ENCODE measurements around the gene CRYBA4. TPM values are rescaled to one million over a fixed set of nuclear protein-coding genes. Genes with fewer than 3 reads are reported as not detected.
A peak's percentile ranks its signal among the peaks of the same experiment; 100 is the strongest.

Gene CRYBA4
- total RNA-seq (not detected), total RNA-seq (0 to 0.09 (median 0) reads per million in 29 experiments)
- total RNA-seq (2013) = not detected

DNA sequence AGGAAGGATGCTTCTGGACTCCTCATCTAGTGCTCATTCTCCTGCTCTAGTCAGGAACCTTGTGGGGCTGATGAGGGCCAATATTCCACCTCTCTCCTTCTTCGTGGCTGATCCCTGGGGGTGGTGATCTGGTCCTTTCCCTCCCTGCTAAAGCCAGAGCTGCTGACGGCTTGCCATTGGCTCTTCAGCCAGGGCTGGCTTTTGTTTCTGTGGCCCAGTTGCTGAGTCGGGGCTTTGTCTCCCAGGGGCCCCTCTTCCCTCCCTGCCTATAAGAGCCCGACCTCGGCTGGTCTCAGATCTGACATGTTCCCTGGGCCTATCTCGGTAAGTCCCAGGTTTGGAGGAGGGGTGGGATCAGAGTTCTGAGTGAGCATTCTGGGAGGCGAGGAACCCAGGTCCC, at the start of gene CRYBA4:
TSS of gene CRYBA4 (plus strand) at position 301 of the 400 bp plus-strand sequence. CDS start 634 bp downstream, outside the sequence.
- ChIA-PET CTCF (no interaction called here), POLR2A (interaction anchor here in 1 of 2 donors (0.5 kb wide), 1 partner anchor 83 kb away, joined by 3 read pairs; no protein-coding TSS in a partner anchor)
- Histone ChIP-seq H3K27ac (ENCODE audit: low read length) (no peak within 1 kb of the TSS), H3K4me3 (ENCODE audit: control insufficient read depth in 1 of 2, extremely low read depth in 1 of 2, low read length in 1 of 2) (no peak within 1 kb of the TSS), H3K4me1 (ENCODE audit: control insufficient read depth in 1 of 2, extremely low read depth in 1 of 2, insufficient read depth in 2 of 2, low read length in 2 of 2) (peaks cover 0 to 9% of the 10 kb centered on the region in 2 experiments), H3K9me3 (no peaks in the 10 kb centered on the region), H3K36me3 (ENCODE audit: control insufficient read depth in 2 of 2, extremely low read depth in 1 of 2, insufficient read depth in 1 of 2, low read length in 1 of 2) (peaks cover 0 to 5% of the 10 kb centered on the region in 2 donors), H3K27me3 (replicated peaks in 1 of 2; ENCODE audit: control insufficient read depth in 2 of 2, extremely low read depth in 1 of 2, insufficient read depth in 2 of 2, low read length in 1 of 2) (peaks cover 0 to 2% of the 10 kb centered on the region in 2 experiments)
- no peak for ATAC-seq (replicated peaks in 1 of 4)
- H3K9me3 Mint-ChIP-seq = peaks cover 0 to 4% (median 0%) of the 10 kb centered on the region in 3 donors
- WGBS (ENCODE audit: insufficient coverage) = no CpG with 5 or more reads among the region's 7 CpGs
- H3K27ac Mint-ChIP-seq = no peak within 1 kb of the TSS
- H3K4me1 Mint-ChIP-seq = peaks cover 0 to 13% (median 6%) of the 10 kb centered on the region in 3 donors
- H3K27me3 Mint-ChIP-seq = no peaks in the 10 kb centered on the region
- no peak for DNase-seq
- no peaks in the 10 kb centered on the region for H3K36me3 Mint-ChIP-seq
- no peak within 1 kb of the TSS for H3K4me3 Mint-ChIP-seq

DNA sequence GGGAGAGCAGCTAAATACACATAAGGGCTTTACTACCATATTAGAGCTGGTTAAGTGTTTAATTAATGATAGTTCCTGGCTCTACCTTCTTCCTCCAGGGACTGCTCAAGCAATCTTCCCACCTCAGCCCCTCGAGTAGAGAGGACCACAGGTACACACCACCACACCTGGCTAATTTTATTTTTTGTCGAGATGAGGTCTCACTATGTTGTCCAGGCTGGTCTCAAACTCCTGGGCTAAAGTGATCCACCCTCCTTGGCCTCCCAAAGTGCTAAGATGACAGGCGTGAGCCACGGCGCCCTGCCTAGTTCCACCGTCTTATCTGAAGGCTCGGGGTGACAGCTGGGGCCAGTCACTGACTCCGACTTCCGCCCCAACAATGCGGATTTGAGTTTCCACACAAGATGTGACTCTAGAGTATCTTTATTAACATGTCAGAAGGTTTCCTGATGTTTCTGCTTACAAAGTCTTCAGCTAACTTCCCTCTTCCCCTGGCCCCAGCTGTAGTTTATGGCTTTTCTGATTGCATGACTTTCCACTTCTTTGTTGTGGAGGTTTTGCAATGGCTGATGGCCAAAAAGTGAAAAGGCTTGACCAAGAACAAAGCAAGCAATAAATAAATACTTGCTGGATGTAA, 48.6 kb upstream of the CRYBA4 start:
- peak in 1 of 4 experiments; percentile 63 for ATAC-seq (replicated peaks in 1 of 4)
- H3K4me3 Mint-ChIP-seq = peak overlapping the region in 1 of 3 donors; percentile 56

GRCh38 chr22:26574001-26574723, 47.6 kb upstream of the CRYBA4 start:
- H3K4me1 ChIP-seq (ENCODE audit: control insufficient read depth in 1 of 2, extremely low read depth in 1 of 2, insufficient read depth in 2 of 2, low read length in 2 of 2) = peaks cover 11 to 70% of the 10 kb centered on the region in 2 experiments
- no peak overlapping the region for H3K27ac ChIP-seq (ENCODE audit: low read length)
- H3K27me3 ChIP-seq (replicated peaks in 1 of 2; ENCODE audit: control insufficient read depth in 2 of 2, extremely low read depth in 1 of 2, insufficient read depth in 2 of 2, low read length in 1 of 2) = no peaks in the 10 kb centered on the region
- POLR2A ChIA-PET = no interaction called here
- H3K9me3 ChIP-seq = no peaks in the 10 kb centered on the region
- Mint-ChIP-seq H3K36me3 (peaks cover 4% of the 10 kb centered on the region), H3K27ac (peak overlapping the region; percentile 20 to 46), H3K9me3 (no peaks in the 10 kb centered on the region), H3K27me3 (no peaks in the 10 kb centered on the region), H3K4me3 (peak overlapping the region in 1 of 3 donors; percentile 56), H3K4me1 (peaks cover 72 to 85% (median 75%) of the 10 kb centered on the region in 3 donors)
- no peak overlapping the region for H3K4me3 ChIP-seq (ENCODE audit: control insufficient read depth in 1 of 2, extremely low read depth in 1 of 2, low read length in 1 of 2)
- 77% methylated on average over 3 of the region's 7 CpGs for WGBS (ENCODE audit: insufficient coverage)
- peaks cover 0 to 10% of the 10 kb centered on the region in 2 donors for H3K36me3 ChIP-seq (ENCODE audit: control insufficient read depth in 2 of 2, extremely low read depth in 1 of 2, insufficient read depth in 1 of 2, low read length in 1 of 2)
- DNase-seq (no peak), ATAC-seq (replicated peaks in 1 of 4) (no peak)
- CTCF ChIA-PET = no interaction called here

More for the DNA sequence above, 48.6 kb upstream of the CRYBA4 start:
- no peak overlapping the region for H3K27ac ChIP-seq (ENCODE audit: low read length)
- H3K4me1 ChIP-seq (ENCODE audit: control insufficient read depth in 1 of 2, extremely low read depth in 1 of 2, insufficient read depth in 2 of 2, low read length in 2 of 2) = peaks cover 8 to 64% of the 10 kb centered on the region in 2 experiments
- no peaks in the 10 kb centered on the region for H3K27me3 Mint-ChIP-seq
- peak overlapping the region; percentile 60 to 65 for H3K27ac Mint-ChIP-seq
- no peaks in the 10 kb centered on the region for H3K9me3 ChIP-seq
- no peaks in the 10 kb centered on the region for H3K27me3 ChIP-seq (replicated peaks in 1 of 2; ENCODE audit: control insufficient read depth in 2 of 2, extremely low read depth in 1 of 2, insufficient read depth in 2 of 2, low read length in 1 of 2)
- H3K36me3 Mint-ChIP-seq = peaks cover 4% of the 10 kb centered on the region
- peaks cover 70 to 83% (median 73%) of the 10 kb centered on the region in 3 donors for H3K4me1 Mint-ChIP-seq
- WGBS (ENCODE audit: insufficient coverage) = 41% methylated on average over 5 of the region's 10 CpGs
- no peak overlapping the region for H3K4me3 ChIP-seq (ENCODE audit: control insufficient read depth in 1 of 2, extremely low read depth in 1 of 2, low read length in 1 of 2)
- CTCF ChIA-PET = interaction anchor here in 1 of 2 donors (0.6 kb wide), 1 partner anchor 1096 kb away, joined by 3 read pairs; no protein-coding TSS in a partner anchor
- DNase-seq = peak in 13 of 35 experiments; percentile 6 to 43 (median 20)
- H3K36me3 ChIP-seq (ENCODE audit: control insufficient read depth in 2 of 2, extremely low read depth in 1 of 2, insufficient read depth in 1 of 2, low read length in 1 of 2) = peaks cover 0 to 10% of the 10 kb centered on the region in 2 donors
- POLR2A ChIA-PET = no interaction called here
- H3K9me3 Mint-ChIP-seq = no peaks in the 10 kb centered on the region

- H3K4me3 Mint-ChIP-seq = peak overlapping the region in 1 of 3 donors; percentile 8
- H3K36me3 ChIP-seq (ENCODE audit: control insufficient read depth in 2 of 2, extremely low read depth in 1 of 2, insufficient read depth in 1 of 2, low read length in 1 of 2) = peaks cover 0 to 11% of the 10 kb centered on the region in 2 donors
- DNase-seq (no peak), ATAC-seq (replicated peaks in 1 of 4) (no peak)
- CTCF ChIA-PET = no interaction called here
- WGBS (ENCODE audit: insufficient coverage) = 61% methylated on average over 5 of the region's 8 CpGs
- POLR2A ChIA-PET = interaction anchor here in 1 of 2 donors (0.6 kb wide), 1 partner anchor 69 kb away, joined by 3 read pairs; no protein-coding TSS in a partner anchor
- H3K27ac ChIP-seq (ENCODE audit: low read length) = no peak overlapping the region
- H3K27ac Mint-ChIP-seq = peak overlapping the region; percentile 2 to 56
- peaks cover 3% of the 10 kb centered on the region for H3K36me3 Mint-ChIP-seq
- H3K27me3 Mint-ChIP-seq = no peaks in the 10 kb centered on the region
- no peaks in the 10 kb centered on the region for H3K27me3 ChIP-seq (replicated peaks in 1 of 2; ENCODE audit: control insufficient read depth in 2 of 2, extremely low read depth in 1 of 2, insufficient read depth in 2 of 2, low read length in 1 of 2)
- H3K9me3 Mint-ChIP-seq = no peaks in the 10 kb centered on the region
- H3K4me1 ChIP-seq (ENCODE audit: control insufficient read depth in 1 of 2, extremely low read depth in 1 of 2, insufficient read depth in 2 of 2, low read length in 2 of 2) = peaks cover 18 to 77% of the 10 kb centered on the region in 2 experiments
- no peaks in the 10 kb centered on the region for H3K9me3 ChIP-seq
- H3K4me1 Mint-ChIP-seq = peaks cover 79 to 87% (median 81%) of the 10 kb centered on the region in 3 donors
- H3K4me3 ChIP-seq (ENCODE audit: control insufficient read depth in 1 of 2, extremely low read depth in 1 of 2, low read length in 1 of 2) = no peak overlapping the region
Measured at GRCh38 chr22:26576026-26576680, 45.6 kb upstream of the CRYBA4 start.

DNA sequence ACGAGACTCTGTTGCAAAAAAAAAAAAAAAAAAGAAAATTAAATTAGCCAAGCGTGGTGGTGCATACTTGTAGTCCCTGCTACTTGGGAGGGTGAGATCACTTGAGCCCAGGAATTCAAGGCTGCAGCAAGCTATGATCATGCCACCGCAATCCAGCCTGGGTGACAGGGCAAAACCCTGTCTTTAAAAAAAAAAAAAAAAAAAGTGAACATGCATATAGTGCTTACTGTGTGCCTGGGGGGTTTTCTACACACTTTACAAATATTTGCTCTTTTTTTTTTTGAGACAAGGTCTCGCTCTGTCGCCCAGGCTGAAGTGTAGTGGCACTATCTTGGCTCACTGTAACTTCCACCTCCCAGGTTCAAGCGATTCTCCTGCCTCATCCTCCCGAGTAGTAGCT, 44.7 kb upstream of the CRYBA4 start:
- Mint-ChIP-seq H3K36me3 (no peaks in the 10 kb centered on the region), H3K9me3 (no peaks in the 10 kb centered on the region), H3K4me3 (no peak overlapping the region), H3K27ac (peak overlapping the region in 1 of 2 donors; percentile 95), H3K4me1 (peaks cover 77 to 81% (median 78%) of the 10 kb centered on the region in 3 donors), H3K27me3 (no peaks in the 10 kb centered on the region)
- H3K36me3 ChIP-seq (ENCODE audit: control insufficient read depth in 2 of 2, extremely low read depth in 1 of 2, insufficient read depth in 1 of 2, low read length in 1 of 2) = peaks cover 3 to 19% of the 10 kb centered on the region in 2 donors
- no peak overlapping the region for H3K27ac ChIP-seq (ENCODE audit: low read length)
- ATAC-seq (replicated peaks in 1 of 4) = no peak
- ChIA-PET CTCF (interaction anchor here in 1 of 2 donors (0.7 kb wide), 2 partner anchors 46 to 1528 kb away, joined by 4 to 6 read pairs; no protein-coding TSS in a partner anchor), POLR2A (interaction anchor here in 1 of 2 donors (0.6 kb wide), 1 partner anchor 25 kb away, joined by 5 read pairs; no protein-coding TSS in a partner anchor)
- DNase-seq = no peak
- H3K9me3 ChIP-seq = no peaks in the 10 kb centered on the region
- 100% methylated on average over 1 of the region's 7 CpGs for WGBS (ENCODE audit: insufficient coverage)
- no peak overlapping the region for H3K4me3 ChIP-seq (ENCODE audit: control insufficient read depth in 1 of 2, extremely low read depth in 1 of 2, low read length in 1 of 2)
- H3K4me1 ChIP-seq (ENCODE audit: control insufficient read depth in 1 of 2, extremely low read depth in 1 of 2, insufficient read depth in 2 of 2, low read length in 2 of 2) = peaks cover 20 to 75% of the 10 kb centered on the region in 2 experiments
- no peaks in the 10 kb centered on the region for H3K27me3 ChIP-seq (replicated peaks in 1 of 2; ENCODE audit: control insufficient read depth in 2 of 2, extremely low read depth in 1 of 2, insufficient read depth in 2 of 2, low read length in 1 of 2)

Measured in T-cell (primary cell).